ENCODE data around the gene RPS29.

Gene RPS29

DNA sequence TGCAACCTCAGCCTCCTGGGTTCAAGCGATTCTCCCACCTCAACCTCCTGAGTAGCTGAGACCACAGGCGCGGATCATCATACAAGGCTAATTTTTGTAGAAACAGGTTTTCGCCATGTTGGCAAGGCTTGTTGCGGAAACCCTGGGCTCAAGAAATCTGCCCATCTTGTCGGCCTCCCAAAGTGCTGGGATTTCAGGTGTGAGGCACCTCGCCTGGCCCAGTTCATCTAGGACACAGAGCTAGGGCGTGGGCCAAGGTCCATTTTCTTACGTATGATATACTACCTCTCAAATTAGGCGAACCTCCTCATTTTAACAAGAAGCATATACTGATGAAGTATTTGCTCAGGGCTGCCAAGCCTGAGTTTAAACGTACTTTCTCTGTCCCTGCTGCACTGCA, 2.1 kb downstream of the RPS29 start:
- H3K4me3 ChIP-seq (ENCODE audit: low read length): peak overlapping the region; percentile 87; the same call in 1 of the 2 replicates
- TF ChIP-seq ZNF274 (IDR thresholded peaks at IDR 0.05; ENCODE audit: low read depth, low read length): no peak

DNA sequence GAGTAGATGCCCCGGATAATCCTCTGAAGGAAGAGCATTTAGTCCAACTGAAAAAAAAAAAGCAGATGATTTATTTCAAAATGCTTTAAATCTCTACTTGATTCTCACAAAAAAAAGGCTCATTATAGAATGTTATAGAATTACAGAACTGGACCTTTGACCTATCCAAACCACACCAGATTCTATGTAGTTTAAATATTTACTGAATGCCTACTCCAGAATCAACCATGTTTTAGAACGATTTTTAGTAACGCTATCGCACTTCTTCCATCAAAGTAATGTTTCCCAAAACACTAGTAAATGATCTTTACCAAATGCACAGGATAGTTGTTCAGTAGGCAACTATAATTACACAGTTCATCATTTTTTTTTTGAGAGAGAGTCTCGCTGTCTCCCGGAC, 2.6 kb downstream of the RPS29 start:
- no peak for TF ChIP-seq ZNF274 (IDR thresholded peaks at IDR 0.05; ENCODE audit: low read depth, low read length)
- peak overlapping the region; percentile 87; the same call in 1 of the 2 replicates for H3K4me3 ChIP-seq (ENCODE audit: low read length)

DNA sequence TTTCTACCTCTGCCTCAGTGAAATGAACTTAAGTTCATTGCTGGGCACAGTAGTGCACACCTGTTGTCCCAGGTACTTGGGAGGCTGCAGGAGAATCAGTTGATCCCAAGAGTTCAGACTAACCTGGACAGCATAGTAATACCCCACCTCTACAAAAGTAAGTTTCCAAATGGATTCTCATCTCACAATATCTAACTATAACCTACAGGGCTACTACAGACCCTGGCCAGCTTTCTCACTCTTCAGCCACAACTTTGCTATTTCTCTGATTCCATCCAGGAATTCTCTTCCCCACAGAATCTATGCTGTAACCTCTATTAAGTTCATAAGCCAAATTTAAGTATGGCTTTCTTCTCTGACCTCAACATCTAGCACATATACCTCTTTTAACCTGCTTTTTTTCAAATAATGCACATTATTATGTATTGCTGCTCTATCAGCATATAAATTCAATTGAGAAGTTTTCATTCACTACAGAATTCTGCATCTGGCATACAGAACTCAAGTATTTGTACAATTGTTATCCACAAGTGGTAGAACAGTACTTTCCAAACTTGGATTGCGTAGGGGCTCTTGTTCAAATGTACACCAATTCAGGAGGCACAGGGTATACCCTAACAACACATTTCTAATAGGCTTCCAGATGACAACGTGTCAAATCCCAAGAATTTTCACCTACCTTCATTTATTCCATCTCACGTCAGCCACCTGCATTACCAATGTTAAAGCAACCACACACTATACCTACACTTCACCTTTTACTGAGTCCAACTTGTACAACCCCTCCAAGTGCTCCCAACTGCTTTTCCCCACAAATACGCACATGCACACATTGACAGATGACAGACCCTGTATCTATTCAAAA, 3.8 kb downstream of the RPS29 start:
- TF ChIP-seq ZNF274 (IDR thresholded peaks at IDR 0.05; ENCODE audit: low read depth, low read length): no peak

DNA sequence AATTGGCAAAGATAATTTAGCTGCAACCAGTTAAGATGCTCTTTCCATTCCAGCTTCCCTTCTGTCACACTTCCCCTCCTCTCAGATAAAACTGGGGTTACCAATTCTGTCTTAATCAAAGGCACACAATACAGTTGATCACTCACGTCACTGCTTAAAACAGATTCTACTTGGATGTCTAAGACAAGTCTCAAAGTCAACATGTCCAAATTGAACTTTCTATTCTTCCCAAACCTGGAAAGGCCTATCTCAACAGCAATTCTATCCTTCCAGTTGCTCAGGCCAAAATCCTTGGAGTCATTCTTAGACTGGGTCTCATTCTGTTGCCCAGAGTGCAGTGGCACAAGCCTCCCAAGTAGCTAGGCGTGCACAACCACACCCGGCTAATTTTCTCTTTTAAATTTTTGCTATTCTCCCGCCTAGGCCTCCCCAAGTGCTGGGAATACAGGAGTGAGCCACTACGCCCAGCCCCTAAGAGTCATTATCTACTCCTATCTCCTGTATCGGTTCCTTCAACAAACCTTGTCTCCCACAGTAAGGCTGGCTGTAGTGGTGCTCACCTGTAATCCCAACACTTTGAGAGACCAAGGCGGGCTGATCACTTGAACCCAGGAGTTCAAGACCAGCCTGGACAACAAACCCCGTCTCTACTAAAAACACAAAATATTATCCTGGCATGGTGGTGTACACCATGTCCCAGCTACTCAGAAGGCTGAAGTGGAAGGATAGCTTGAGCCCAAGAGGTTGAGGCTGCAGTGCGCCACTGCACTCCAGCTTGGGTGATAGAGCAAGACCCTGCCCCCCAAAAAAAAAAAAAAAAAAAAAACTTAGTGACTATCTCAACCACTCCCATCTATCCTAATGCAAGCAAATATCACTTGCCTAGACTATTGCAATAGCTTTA, 4.7 kb downstream of the RPS29 start:
- H3K4me3 ChIP-seq (ENCODE audit: low read length): no peak overlapping the region
- TF ChIP-seq ZNF274 (IDR thresholded peaks at IDR 0.05; ENCODE audit: low read depth, low read length): no peak

More for the DNA sequence above, 3.8 kb downstream of the RPS29 start:
- no peak overlapping the region for H3K4me3 ChIP-seq (ENCODE audit: low read length)

DNA sequence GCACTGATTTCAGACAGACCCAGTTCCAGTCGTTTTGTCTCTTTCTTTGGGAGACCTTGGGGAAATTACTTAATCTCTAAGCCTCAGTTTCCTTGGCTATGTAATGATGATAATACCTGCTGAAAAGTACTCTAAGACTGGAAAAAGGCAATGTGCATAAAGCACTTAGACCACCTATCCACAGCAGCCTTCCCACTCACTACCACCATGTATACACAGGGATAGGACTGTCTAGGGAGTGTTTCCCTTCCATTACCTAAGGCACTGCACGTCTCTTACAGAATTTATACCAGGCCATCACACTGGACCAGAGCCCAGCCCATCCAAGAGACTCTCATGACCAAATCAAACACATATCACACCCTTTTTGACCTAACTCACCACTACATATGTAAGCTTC, 6.3 kb downstream of the RPS29 start:
- H3K4me3 ChIP-seq (ENCODE audit: low read length): no peak overlapping the region
- no peak for TF ChIP-seq ZNF274 (IDR thresholded peaks at IDR 0.05; ENCODE audit: low read depth, low read length)

DNA sequence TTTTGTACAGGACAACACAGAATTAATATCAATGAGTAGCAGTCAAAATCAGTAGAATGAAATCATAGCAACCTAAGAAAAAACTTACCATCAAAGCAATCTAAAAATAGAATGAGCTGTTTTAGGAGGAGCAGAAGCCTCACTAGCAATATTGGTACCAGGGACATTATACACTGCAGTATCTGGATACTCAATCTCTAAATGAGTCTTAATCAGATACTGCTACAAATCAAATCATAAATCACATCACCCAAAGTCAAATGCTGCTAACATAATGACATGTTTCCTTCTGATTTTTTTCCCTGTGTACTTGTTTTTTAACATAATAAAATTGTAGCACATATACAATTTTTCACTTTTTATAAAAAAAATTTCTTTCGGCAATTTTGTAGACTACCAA, 8.0 kb downstream of the RPS29 start:
- no peak for TF ChIP-seq ZNF274 (IDR thresholded peaks at IDR 0.05; ENCODE audit: low read depth, low read length)
- H3K4me3 ChIP-seq (ENCODE audit: low read length): no peak overlapping the region

DNA sequence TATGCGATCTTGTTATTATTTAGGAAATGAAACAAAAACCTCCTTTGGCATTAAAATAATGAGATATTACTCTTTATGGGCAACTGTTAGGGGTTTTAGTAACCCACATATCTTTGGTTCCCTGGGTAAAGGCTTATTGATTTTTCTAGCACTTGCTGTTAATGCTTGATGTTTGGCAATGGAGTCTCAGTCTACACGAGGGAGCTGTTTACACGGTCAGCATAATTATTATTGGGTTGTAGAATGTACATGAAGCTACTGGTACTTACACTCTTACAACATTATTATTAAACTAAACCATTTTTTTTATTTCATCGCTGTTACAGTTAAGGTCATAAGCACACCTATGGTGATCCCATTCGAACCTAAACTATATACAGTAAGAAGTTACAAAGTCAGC, 12.1 kb downstream of the RPS29 start:
- no peak overlapping the region for H3K4me3 ChIP-seq (ENCODE audit: low read length)
- TF ChIP-seq ZNF274 (IDR thresholded peaks at IDR 0.05; ENCODE audit: low read depth, low read length): no peak

DNA sequence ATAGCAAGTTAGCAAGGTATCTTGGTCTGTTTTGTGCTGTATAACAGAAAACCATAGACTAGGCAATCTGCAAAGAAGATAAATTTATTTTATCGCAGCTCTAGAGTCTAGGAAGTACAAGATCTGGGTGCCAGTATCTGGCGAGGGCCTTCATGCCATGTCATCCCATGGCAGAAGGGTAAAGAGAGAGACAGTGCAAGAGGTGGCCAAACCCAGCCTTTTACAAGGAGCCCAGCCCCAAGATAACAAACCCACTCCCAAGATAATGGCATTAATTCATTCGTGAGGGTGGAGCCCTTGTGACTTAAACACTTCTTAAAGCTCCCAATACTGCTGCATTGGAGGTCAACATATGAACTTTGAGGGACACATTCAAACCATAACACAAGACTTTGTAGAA, 16.9 kb downstream of the RPS29 start:
- TF ChIP-seq ZNF274 (IDR thresholded peaks at IDR 0.05; ENCODE audit: low read depth, low read length): no peak
- H3K4me3 ChIP-seq (ENCODE audit: low read length): no peak overlapping the region

DNA sequence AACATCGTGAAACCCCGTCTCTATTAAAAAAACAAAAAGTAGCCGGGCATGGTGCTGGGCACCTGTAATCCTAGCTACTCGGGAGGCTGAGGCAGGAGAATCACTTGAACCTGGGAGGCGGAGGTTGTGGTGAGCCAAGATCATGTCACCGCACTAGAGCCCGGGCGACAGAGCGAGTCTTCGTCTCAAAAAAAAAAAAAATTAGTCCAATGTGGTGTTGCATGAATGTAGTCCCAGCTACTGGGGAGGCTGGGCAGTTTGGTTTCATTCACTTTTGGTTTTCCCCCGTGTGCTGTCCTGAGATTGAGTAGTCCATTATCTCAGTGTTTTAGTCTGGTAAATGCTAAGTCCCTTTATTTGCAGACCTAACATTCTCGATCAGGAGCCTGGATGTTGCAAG, 19.5 kb downstream of the RPS29 start:
- no peak for TF ChIP-seq ZNF274 (IDR thresholded peaks at IDR 0.05; ENCODE audit: low read depth, low read length)
- H3K4me3 ChIP-seq (ENCODE audit: low read length): no peak overlapping the region

DNA sequence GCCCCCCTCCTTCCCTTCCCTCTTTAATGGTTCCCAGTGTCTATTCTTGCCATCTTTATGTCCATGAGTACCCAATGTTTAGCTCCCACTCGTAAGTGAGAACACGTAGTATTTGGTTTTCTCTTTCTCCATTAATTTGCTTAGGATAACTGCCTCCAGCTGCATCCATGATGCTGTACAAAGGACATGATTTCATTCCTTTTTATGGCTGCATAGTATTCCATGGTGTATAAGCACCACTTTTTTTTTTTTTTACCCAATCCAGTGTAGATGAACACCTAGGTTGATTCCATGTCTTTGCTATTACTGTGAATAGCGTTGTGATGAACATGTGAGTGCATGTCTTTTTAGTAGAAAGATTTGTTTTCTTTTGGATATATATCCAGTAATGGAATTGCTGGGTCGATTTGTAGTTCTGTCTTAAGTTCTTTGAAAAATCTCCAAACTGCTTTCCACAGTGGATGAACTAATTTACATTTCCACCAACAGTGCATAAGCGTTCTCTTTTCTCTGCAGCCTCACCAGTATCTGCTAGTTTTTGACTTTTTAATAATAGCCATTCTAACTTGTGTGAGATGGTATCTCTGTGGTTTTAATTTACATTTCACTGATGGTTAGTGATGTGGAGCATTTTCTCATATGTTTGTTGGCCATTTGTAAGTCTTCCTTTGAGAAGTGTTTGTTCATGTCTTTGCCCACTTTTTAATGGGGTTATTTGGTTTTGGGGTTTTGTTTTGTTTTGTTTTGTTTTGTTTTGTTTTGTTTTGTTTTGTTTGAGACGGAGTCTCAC, 26.0 kb downstream of the RPS29 start:
- TF ChIP-seq ZNF274 (IDR thresholded peaks at IDR 0.05; ENCODE audit: low read depth, low read length): no peak
- H3K4me3 ChIP-seq (ENCODE audit: low read length): no peak overlapping the region

DNA sequence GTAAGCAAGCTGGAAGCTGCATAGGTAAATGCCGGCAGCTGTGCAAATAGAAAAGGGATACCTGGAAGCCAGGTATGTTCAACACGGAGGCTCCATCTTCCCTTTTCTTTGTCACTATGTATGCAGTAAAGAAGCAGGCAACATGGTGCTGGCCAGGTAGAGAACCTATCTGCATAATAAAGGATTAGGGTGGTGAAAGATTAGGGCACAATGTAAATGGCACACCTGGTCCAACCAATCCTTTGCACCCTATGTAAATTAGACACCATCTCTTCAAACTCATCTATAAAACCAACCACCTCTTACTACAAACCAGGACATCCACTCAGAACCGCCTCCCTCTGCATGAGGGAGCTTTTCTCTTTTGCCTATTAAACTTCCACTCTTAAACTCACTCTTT, 32.3 kb downstream of the RPS29 start:
- TF ChIP-seq ZNF274 (IDR thresholded peaks at IDR 0.05; ENCODE audit: low read depth, low read length): no peak
- no peak overlapping the region for H3K4me3 ChIP-seq (ENCODE audit: low read length)

DNA sequence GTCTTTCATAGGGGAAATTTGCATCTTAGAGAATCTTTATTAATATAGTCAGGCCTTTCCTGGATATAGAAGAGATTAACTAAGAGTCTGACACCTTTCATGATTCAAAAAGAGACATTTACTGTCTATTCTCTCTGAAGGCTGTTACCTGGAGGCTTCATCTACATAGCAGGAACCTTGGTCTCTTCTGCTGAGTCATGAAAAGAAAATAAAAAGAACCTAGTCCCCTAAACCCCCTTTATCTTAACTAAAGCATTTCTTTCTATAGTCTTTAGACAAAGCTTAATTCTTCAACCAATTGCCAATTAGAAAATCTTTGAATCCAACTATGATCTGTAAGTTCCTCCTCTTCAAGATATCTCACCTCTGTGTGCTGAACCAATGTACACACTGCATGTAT, 33.1 kb downstream of the RPS29 start:
- TF ChIP-seq ZNF274 (IDR thresholded peaks at IDR 0.05; ENCODE audit: low read depth, low read length): no peak
- H3K4me3 ChIP-seq (ENCODE audit: low read length): no peak overlapping the region

DNA sequence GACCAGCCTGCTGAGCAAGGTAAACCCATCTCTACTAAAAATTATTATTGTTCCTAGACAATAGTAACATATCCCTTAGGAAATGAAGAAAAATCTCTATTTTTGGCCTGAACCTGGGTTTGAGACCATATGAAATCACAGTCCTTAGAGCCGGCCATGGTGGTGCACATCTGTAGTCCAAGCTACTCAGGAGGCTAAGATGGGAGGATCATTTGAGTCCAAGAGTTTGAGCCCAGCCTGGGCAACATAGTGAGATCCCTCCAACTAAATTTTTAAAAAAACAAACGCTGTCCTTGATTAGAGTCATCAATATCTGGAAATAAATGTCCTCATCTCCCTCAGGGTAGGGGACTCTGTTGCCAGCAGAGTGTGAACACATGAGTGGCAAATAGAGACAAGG, 34.6 kb downstream of the RPS29 start:
- H3K4me3 ChIP-seq (ENCODE audit: low read length): no peak overlapping the region
- no peak for TF ChIP-seq ZNF274 (IDR thresholded peaks at IDR 0.05; ENCODE audit: low read depth, low read length)
